Activated CD4-positive, alpha-beta T cell treated with anti-CD3 and anti-CD28 coated beads for 24 hours (primary cell): ENCODE data around the gene TNFSF8.
A peak's percentile ranks its signal among the peaks of the same experiment; 100 is the strongest.

Source experiments
- DNase-seq, 2 donors: peaks; one replicate each; pipeline ENCODE4 v3.0.0-alpha.2; 2020; ENCODE audit warnings: low read depth in 2 of 2

The TNFSF8 gene

DNA sequence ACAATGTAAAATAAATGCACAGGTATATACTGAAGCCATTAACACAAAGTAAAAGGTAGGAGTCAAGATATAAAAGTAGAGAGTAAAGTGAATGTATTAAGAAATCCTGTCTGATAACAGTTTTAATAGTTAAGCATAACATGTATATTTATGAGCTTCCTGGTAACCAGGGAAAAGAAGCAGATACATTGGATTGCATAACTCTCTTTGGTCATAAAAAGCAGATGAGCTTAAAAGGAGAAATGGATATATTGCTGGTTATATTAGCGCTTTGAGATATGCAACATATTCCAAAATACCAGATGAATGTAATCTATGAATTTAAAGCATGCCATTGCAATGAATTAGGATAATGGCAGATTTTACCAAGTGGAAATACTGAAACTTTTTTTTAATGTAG is 6.2 kb upstream of the TNFSF8 start:
- no peak for DNase-seq

- no peak for DNase-seq
These were observed 4.7 kb upstream of the TNFSF8 start for GRCh38 chr9:114935119-114935518.

DNA sequence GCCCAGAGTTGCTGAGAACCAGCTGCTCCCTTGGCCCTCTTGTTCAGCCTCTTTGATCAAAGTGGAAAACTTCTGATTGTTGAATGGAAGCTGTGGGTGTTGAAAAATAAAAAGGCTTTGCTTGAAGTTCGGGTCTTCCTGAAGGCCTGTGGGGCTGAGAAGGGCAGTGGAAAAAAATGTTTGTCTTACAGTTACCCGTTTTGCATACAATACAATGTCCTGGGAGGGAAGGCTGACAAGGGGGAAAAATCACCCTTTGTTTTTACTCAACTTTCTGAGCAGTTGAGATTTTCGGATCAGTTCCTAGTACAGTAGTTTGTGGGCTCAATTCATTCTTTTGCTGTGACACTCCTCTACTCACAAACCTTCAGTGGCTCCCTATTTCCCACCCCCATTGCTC is 2.1 kb upstream of the TNFSF8 start:
- DNase-seq, result no peak

- no peak for DNase-seq
These were observed 1.0 kb upstream of the TNFSF8 start for GRCh38 chr9:114931407-114931806.

DNA sequence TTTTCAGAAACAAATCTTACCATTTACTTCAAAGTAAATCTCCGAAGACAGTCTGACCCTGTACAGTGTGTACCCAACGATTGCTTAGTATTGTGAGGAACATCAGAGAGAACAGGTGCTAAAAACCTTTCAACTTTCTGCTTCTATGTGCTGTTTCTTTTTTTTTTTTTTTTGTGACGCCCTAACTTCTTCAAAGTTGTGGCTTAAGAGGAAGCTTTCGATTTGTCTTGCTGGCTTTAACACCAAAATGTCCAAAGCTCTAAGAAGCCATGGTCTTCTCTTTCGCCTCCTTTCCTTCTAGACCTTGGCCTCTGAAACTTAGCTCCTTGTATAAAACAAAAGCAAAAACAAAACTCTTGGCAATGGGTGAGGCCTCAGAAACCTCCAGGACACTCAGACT is 1.2 kb downstream of the TNFSF8 start:
- DNase-seq, result no peak

- DNase-seq, result no peak
These were observed 1.7 kb downstream of the TNFSF8 start for GRCh38 chr9:114928671-114929070.

DNA sequence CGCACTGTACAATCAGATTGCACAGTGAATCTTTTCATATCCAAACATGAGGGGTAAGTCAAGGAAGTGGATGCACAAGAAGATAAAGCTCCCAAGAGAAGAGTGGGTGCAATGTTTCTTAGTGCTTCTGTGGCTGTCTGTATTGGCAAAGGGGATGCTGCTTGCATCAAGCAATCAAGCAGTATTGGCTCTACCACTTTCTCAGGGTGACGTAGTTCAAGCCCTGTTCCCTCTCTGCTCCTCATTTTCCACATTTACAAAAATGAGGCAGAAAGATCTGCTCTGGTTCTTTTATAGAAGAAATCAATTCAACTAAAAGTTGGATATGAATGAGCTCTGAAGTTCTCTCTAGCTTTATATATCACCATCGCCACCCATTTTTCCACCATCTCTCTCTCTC is 2.3 kb downstream of the TNFSF8 start:
- DNase-seq, result no peak

GRCh38 chr9:114925672-114926071 is 4.7 kb downstream of the TNFSF8 start:
- DNase-seq, result no peak

DNA sequence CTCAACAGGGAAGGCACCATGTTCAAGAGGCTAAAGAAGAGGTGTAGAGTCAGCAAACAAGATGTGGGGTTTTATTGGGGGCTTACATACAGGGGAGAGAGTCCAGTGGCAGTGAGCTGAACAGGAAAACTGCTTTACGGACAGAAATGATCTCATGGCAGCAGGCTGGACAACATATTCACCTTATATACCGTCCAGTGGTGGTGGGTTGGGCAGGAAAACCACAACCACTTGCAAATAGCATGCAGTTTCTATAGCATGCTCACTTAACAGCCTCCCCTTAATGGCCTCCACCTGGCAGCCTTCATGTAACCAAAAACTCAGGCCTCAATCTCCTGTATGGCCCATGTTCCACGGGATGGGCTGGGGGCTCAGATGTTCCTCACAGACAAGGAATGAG is 5.4 kb downstream of the TNFSF8 start:
- DNase-seq, result no peak

DNA sequence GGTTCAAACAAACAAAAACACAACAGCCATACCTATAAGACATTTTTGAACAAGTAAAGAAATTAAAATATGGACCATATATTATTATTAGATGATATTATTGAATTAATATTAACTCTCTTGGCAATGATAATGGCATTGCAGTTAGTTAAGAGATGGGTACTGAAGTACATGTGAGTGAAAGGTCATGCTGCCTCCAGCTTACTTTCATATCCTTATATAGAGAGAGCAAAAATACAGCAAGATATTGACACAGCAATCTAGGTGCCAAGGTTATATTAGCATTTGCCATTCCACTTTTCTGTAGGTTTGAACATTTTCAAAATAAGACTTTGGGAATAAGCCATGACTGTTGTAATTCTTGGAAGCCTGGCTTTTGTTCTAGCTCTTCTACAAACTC is 6.1 kb downstream of the TNFSF8 start:
- DNase-seq, result no peak

GRCh38 chr9:114923918-114924317 is 6.5 kb downstream of the TNFSF8 start:
- no peak for DNase-seq

- DNase-seq, result no peak
These were observed 9.2 kb downstream of the TNFSF8 start for GRCh38 chr9:114921171-114921570.

- peak in 1 of 2 donors; percentile 14 for DNase-seq
These were observed 10.8 kb downstream of the TNFSF8 start for GRCh38 chr9:114919611-114920010.

DNA sequence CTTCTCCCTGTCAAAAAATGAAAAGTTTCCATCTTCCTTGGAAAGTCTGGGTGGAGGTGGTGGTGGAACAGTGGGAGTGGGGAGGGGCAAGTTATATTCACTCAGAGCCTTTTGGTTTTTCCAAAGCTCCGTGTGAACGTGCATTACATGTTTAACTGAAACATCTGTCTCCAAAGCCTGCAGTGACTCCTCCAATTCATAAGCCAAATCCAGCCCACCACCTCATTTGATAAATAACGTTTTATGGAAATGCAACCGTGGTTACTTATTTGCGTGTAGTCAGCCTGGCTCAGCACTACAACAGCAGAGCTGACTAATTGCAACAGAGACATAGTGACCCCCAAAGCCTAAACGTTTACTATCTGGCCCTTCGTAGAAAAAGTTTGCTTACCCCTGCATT is 13.9 kb downstream of the TNFSF8 start:
- no peak for DNase-seq

DNA sequence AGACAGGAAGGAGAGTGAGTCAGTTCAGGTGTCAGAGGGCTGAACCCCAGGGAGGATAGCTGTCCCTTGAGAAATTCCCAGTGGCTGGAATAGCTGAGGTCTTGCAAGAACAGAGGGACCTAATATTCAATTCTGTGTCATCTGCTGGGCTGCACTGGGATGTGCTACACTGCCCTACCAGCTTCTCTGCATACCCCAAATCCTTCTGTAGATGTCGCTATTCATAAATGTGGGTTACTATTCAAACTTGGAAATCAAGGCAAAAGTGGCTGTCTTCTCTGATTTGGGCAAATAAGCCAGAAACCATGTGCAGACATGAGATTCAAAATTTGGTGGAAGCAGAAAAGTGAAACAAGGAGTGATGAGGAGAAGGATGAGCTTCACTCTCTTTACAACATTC is 16.3 kb downstream of the TNFSF8 start:
- DNase-seq, result no peak

DNA sequence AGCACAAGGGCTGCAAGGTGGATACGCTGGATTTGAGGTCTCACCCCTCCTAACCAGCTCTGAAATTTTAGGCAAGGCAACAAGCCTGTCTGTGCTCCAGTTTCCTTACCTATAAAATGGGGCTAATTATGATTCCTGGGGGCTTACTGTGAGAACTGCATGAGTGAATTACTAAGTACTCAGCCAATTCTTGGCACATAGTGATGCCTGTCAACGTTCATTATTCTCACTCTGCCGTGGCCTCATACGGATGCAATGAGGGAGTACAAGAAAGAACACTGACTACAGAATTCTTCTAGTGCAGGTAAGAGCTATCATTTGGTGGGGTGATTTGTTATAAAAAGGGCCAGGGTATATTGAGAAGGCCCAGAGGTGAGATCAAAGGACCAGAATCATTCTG is 16.7 kb downstream of the TNFSF8 start:
- no peak for DNase-seq

DNA sequence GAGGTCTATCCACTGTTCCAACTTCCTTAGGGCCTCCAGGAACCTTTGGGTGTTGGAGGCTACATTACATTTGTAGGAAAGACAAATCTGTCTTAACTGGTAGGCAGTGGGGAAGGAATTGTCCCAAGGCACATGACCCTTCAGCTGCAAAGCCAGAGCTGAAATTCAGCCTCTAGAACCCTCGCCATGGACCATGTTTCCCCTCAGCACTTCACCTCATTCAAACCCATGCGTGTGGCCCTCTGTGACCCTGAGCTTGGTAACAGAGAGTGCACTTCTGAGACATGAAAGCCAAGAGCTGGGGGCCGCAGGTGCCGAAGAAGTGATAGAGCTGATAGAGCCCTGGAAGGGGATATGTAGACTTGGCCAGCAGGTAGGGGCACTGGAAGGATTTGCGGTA is 17.2 kb downstream of the TNFSF8 start:
- no peak for DNase-seq

- DNase-seq, result no peak
These were observed 19.1 kb downstream of the TNFSF8 start for GRCh38 chr9:114911167-114911821.

- DNase-seq, result no peak
These were observed 19.9 kb downstream of the TNFSF8 start for GRCh38 chr9:114910541-114910940.

- DNase-seq, result no peak
These were observed 20.7 kb downstream of the TNFSF8 start for GRCh38 chr9:114909661-114910060.

GRCh38 chr9:114908805-114909448 is 21.5 kb downstream of the TNFSF8 start:
- no peak for DNase-seq

DNA sequence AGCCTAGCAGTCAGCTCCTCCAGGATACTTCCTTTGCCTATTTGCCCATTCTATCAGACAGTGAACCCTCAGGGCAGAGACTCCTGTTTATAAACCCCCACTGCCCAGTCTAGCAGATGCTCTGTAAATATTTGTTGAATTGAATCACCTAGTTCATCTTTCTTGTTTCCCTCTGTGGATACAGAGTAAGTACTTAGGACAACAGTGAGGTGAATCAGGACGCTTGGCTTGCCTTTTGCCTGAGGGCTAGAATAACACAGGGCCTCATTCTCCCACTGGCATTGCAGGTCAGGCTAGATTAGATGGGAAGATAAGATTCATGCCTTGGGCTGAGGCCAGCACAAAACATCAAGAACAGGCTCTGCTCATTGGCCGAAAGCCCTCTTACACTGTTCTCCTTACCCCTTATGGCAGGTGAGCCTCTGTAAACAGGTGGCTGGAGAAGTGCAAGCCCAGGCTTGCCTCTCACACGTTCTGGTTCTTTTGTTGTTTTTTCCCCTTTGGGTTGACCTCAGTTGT is 22.2 kb downstream of the TNFSF8 start:
- no peak for DNase-seq

DNA sequence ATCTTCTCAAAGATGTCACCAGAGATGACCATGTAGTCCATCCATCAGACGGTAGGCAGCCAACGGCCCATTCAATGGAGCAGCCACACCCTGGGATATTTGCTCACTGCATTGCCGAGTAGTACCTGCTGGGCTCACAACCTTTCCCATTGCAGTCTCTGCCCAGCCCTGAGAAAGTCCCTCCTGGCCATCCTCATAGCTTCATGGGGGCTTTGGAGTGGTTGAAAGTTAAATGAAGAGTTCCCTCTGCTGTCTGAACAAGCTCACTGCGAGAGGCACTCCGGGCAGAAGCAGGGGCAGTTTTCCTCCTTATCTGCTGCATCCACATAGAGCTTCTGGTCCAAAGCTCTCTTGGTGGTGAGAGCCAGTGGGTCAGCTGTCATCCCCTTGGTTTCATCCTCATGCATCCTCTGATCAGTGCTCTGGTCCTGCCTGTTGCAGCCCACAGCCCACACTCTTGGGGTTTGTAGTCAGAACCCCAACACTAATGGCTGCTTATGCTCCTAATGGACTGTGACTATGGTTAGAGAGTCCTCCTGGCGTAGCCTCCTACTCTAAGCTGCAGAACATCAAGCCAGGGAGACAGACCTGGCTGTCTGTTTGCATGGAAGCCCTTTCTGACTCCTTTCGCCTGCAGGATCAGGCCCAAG is 23.3 kb downstream of the TNFSF8 start:
- no peak for DNase-seq
